Stimulated activated CD8-positive, alpha-beta memory T cell treated with anti-CD3 and anti-CD28 coated beads, Interleukin-15, amount 100 ng/mL, for 24 hours (primary cell): ENCODE results near the gene INSYN2B.
"Not testable (repeated sequence)": the region's sequence is repeated elsewhere in the genome, so short reads cannot be mapped to it uniquely, and the experiment has no call there.

Experiments used
- DNase-seq: peaks from one replicate; pipeline ENCODE4 v3.0.0-alpha.2; 2020; ENCODE audit warnings: low read depth

INSYN2B gene

DNA sequence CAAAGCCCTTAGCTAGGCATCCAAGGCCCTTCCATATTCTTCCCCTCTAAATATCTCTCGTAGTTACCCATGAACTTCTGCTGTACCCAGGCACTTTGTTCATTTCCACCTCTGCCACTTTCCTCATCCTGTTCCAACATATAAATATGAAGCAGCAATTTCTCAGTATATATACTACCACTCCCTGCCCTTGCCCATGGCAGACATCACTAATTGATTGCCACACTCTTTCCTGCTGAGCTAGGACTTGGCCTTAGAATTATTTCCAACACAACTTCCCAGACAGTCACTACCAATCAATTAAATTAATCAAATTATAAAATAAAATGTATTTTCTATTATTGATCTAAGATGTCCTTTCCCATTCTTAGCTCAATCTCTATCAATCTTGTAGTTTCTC is 8.5 kb downstream of the INSYN2B start:
- no peak for DNase-seq

DNA sequence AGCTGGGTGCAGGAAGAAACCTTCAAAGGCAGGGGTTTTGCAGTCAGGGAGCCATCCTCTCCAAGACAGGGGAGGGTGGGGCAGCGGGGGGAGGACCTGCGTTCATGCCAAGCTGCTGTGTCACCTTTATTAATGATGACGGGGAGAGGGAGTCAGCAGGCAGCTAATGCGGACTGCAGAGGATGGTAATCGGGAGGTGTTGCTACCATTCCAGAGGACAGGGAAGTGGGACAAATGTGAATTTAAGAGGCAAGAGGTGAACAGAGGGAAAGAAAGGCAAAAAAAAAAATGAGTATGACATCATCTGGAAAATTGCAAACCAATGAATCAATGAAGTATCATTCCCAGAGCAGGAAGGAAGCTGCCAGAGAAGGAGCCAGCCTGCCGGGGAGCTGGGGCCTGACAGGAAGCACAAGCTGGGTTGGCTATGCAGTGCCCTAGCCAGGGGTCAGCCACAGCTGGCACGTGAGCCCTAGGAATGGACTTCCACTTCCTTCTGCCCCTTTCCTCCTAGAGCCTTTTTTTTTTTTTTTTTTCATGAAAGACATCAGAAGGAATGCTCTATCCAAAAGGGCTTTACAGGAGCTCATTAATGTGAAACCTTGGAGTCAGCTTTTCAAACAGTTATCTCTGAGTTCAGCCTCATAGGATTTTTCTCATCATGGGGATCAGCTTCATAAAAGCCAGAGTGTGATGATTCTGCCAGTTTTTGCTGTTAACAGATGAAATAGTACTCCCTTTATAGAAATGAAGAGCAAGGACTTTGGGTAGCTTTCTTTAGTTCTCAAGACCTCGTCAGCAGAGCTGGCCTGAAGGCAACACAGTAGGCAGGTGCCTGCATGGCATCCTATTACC is 9.2 kb downstream of the INSYN2B start:
- DNase-seq = no peak

DNA sequence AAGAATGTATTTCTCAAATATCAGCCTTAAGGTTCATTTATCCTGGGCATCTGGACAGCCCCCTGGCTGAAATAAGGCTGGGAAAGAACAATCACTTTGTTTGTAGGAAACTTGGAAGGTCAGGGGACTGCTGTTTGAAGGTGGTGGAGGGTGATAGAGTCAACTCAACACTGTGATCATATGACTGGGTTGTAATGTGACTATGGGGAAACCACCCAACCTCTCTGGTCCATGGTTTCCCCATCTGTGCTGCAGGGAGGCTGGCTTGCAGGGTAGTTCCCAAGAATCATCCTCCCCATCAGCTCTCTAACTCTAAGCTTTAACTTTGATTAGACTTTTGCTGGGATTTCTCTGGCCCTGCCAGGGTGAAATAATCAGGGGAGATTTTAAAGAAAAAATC is 10.0 kb downstream of the INSYN2B start:
- no peak for DNase-seq

DNA sequence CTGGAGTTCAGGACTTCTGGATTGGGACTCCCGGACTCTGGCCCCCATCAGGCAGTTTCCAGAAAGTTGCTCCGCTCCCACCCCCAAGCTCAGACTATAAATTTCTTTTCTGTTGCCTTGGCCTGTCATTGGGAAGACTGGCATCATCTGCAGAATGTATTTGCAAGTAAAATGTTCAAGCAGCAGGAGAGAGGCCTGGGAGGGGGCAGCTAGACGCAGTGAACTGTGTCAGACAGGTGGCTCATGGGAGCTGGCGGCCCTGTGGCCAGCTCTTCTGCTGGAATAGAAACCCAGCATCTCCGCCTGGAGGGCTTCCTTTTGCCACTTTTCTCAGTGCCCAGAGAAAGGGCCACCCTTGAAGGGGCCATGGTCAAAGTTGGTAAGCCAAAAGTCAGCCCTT is 16.0 kb downstream of the INSYN2B start:
- DNase-seq = no peak

DNA sequence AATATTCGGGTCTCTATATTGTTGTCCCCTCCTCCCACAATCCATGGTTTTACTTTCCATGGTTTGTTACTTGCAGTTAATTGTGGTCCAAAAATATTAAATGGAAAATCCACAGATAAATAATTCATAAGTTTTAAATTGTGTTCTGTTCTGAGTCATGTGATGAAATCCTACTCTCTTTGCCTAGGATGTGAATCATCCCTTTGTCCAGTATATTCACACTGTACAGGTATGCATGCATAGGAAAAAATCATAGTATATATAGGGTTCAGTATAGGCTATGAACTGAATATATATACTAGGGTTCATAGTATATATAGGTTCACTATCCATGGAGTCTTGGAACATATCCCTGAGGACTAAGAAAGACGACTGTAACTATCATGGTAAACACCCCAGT is 19.6 kb downstream of the INSYN2B start:
- DNase-seq = no peak

DNA sequence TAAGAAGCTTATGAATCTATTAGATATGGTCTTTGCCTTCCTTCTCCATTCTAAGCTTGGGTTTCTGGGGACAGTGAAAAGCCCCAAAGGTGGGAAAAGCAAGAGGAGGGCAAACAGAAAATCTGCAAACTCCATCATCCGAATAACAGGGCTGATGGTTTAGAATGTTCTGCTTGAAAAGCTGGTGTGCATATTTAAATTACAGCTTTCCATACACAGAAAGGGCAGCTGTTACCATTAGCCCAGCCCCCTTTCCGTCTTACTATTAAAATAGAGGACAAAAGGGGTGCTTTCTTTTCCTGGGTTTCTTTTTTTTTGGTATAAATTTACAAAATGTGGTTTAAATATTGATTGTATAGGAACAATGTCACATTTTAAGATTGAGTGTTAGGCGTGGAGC is 22.0 kb downstream of the INSYN2B start:
- no peak for DNase-seq

DNA sequence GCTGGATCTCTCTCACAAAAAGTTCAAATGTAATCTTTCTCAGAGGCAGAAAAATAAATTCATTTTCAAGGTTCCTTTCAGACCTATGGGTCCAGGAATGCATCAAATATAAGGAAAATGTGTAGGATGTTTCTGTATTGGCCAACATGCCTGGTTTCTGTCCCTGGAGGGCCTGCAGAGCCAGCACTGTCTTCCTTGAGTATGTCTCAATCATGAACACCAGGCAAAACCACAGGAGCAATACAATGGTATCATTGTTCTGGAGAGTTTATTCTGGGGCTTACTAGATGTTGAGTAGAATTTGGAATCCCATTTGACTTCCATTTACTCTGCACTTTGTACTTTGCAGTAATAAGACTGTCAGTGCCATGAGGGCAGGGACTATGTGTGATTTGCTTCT is 23.5 kb downstream of the INSYN2B start:
- no peak for DNase-seq

DNA sequence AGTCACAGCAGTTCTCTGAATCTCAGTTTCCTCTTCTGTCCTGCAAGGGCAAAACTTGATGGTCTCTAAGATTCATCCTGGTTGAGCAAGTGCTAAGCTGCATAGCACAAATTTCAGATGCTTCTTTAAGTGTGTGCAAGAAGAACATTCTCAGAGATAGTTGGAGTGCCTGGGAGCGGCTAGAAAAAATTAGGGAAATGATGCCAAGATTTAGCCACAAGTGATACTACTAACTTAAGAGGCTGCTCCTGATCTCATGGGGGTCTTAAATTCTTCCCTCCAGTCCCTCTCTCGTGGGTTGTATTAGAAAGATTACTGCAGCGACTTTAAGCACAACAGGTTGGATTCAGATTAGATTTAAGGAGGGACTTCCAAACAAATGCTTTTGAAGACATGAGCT is 24.2 kb downstream of the INSYN2B start:
- DNase-seq = no peak

DNA sequence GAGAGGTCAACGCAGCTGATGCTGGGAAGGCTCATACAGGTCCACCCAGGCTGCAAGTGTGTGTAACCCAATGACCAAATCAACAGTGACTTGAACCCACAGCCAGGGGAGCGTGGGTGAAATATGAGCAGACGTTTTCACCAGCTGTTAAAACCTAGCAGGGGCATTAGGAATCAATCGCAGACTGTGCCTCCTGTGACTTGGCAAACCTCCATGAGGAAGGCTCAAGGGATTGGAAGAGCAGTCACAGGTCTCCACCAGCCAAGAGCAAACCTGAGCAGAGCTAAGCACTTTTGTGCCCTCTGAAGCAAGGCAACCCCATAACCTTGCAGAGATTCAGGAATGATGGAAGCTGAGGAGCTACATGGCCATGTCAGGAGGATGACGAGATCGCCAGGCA is 25.5 kb downstream of the INSYN2B start:
- no peak for DNase-seq

DNA sequence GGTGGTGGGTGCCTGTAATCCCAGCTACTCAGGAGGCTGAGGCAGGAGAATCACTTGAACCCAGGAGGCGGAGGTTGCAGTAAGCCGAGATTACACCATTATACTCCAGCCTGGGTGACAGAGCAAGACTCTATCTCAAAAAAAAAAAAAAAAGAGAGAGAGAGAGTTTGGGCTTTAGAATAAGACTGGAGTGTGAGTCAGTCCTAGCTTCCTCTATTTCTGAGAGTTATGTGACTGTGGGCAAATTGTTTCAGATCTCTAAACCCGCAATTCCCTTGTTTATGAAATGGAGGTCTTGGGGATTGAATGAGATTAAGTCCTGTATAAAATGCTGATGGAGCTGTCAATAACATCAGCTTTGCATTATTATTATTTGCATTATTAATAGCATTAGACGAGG is 27.1 kb downstream of the INSYN2B start:
- not testable (repeated sequence) for DNase-seq

DNA sequence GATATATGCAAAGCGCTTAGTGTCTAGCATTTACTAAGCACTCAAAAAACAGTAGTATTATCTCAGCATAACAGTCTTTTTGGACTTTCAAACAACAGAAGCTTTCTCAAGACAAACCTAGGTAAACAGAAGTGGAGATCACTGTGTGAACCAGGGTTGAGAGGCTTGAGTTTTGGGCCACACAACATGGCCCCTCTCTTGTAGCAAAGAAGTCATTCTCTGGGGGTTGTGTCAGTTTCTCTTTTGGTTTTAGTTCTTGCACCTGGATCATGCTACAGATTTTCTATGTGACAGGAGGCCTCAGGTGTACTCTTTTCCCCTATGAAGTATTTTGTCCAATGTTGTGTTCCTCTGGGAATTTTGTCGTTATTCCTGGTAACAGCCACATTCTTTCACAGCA is 30.0 kb downstream of the INSYN2B start:
- DNase-seq = no peak

DNA sequence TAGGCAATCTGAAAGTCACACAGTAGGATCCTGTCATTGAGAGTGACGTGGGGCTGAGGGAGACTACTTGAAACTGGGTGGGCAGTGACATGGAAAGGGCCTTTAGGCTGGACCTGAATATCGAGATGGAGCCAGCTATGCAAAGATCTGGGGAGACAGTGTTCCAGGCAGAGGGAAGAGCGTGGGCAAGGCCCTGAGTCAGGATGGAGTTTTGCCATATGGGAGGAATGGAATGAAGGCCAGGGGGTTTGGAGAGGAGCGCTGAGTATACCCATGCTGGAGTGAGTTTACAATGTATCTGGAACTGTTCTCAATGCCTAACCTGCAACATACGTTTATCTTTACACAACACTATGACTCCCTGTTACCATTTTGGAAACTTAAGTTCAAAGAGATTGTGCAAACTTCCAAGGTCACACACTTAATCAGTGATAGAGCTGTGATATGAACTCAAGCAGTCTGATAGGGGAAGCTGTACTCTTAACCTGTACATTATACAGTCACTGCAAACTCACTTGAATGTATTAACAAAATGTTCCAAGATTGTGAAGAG is 33.5 kb downstream of the INSYN2B start:
- DNase-seq = no peak

DNA sequence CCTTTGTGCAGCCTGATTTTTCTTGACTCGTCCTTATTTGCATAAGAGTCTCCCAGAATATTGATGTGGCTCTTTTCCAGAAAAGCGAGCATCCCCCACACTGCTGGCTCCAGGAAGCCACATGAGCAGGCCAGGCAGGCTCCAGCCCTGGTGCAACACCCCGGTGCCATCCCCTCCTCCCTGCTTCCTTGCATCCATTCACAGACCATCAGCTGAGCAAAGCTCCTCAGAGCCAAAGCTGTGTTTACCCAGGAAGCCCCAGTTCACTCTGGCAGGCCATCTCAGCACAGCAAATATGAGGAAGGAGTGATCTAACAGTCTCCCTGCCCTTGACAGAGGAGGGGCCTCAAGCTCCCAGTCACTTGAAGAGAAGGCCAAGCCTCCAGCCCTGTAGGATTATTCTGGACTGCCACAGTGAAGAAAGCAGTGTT is 34.4 kb downstream of the INSYN2B start:
- no peak for DNase-seq

DNA sequence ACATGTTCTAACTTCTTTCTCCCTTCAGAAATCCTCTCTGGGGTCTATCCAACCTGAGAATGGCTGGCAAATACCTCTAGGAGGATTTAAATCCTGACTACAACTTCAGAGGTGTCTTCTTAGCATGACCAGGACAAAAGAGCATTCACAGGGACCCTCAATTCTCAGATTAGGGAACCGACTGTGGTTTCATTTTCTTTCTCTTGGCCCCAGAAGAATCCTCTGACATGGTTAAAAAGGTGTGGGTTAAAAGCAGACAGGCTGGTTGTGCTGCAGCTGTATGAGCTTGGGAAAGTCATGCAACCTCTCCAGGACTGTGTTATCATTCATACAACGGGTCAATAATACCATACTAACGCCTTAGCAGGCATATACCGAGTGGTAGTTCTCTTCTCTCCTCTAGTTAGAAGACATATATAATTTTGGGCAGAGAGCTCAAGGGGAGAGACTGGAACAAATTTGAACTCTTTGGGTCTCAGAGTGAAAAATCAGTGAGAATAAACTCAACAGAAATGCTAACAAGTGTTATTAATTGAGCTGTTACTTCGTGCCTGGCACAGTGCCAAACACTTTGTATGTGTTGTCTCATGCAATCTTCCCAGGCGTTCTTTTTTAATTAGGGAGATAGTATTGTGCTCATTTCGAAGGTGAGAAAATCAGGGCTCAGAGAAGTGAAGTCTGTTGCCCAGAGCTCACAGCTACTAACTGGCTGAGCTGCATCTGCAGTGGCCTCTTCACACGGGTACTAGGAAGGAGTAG is 35.2 kb downstream of the INSYN2B start:
- DNase-seq = no peak

DNA sequence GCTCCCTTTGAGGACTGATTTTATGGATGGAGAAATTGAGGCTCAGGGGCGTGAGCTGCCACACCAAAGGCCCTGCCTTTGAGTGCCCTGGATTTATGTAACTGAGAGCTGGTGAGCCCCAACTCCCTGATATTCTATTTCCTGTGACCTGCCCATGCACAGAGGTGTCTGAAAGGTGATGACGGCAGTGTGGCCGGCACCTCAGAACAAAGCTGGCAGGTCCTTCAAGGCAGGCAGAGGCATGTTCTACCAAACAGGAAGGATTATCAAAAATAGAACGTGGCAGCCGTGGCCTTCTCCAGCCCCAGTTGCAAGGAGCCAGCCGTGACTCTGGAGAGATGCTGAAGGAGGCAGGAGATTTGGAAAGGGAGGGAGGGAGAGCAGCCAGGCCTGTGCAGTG is 36.2 kb downstream of the INSYN2B start:
- no peak for DNase-seq

DNA sequence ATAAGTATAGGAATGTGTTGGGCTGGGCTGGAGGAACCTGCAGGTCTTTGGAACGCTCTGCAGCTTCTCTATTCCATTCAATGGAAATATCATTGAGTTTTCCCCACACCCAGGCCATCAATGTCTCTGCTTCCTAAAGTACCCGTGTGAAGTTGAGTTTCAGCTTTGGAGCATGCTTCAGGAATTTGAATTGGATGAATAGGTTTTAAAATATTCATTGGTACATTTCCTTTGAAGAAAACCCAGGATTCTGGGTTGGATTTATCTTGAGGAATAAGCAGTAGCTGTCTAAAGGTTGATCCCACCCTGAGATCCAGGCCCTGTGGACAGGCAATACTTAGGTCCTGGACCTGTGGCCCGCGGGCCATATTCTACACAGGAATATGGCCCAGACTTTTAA is 37.3 kb downstream of the INSYN2B start:
- DNase-seq = no peak

DNA sequence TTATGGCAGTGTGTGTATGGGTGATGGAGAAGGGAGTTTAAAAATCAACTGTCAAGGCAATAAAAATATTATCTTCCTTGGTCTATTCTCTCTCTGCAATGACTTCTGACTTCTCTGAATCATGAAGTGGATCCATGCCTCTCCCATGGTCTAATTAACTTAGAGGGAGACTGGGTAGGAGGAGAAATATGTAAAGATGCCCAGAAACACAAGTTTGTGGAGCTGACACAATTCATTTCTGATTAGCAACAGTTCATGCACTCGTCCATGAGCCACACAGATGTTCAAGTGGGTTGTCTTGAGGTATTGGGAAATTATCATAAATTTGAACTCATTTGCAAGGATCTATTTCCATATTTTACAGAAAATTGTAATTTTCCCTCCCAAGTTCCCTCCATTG is 38.1 kb downstream of the INSYN2B start:
- no peak for DNase-seq

DNA sequence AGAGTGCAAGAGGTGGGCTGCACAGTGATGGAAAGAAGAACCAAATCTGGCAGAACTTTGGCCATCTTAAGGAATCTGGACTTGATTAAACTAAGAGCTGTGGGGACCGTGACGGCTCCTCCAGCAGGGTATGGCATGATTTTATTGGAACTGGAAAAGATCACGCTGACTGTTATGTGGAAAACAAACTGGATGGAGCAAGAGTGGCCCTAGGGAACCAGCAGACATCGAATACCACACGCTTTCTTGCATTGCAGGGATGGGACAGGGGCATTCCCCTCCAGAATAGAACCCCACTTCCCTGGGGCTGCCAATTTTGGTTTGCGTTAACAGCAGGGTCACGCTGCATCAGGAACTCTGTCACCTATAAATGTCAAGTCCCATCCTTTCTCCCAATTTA is 38.8 kb downstream of the INSYN2B start:
- no peak for DNase-seq

DNA sequence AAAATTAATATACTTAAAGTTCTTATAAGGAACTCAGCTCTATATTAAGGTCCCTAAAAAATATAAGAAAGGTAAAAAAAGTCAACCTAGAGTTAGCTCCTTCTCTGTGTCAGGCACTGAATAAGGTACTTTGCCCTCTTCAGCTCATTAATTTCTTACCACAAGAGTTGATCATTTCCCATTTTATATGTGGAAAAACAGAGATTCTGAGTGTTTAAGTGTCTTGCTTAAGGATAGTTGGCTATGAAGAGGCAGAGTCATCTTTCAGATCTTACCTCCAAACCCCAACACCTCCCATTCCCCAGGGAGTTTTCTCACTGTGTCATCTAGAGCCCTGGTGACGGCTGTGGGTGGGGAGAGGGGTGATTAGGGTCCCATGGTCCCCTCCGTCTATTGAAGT is 40.6 kb downstream of the INSYN2B start:
- DNase-seq = no peak

DNA sequence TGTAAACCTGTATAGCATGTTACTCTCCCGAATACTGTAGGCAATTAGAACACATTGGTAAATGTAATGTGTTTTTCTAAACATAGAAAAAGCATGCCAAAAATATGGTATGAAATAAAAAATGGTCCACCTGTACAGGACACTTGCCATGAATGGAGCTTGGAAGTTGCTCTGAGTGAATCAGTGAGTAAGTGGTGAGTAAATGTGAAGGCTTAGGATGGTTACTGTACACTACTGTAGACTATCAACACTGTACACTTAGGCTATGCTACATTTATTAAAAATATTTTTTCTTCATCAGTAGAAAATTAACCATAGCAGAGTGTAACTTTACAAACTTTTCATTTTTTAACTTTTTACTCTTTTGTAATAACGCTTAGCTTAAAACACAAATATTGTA is 41.9 kb downstream of the INSYN2B start:
- DNase-seq = no peak

DNA sequence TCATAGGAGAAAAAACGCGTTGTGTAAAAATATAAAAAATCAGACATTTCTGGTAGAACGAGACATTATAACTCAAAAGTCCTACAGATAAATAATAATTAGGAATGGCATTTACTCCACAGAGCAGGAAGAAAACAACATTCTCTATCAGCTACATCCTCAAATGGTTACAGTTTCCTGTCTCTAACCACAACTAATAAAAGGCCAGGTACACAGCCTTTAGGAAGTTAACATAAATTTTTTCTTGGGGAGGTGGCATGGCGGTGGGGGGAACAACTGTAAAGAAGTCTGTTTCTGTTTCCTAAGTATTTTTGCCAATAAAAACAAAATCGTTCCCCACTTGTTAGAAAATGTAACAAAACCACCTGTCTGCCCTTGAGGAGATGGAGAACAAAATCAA is 44.5 kb downstream of the INSYN2B start:
- DNase-seq = no peak

DNA sequence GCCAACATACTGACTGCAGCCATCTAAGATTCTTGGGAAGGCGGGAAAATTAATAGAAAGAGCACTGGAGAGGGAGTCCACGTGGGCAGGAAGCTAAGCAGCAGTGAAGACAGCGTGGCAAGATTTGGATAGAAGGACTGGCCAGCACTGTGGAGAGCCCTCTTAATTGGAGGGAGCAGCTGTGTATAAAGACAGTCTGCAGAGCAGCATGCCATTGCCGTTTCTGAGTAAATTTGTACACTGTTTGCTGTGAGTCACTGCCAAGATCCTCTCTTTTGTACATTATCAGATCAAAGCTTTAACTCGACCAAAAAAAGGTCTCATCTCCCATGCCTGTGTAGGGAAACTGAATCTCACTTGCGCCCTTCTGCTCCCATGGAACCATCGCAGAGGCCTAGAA is 45.3 kb downstream of the INSYN2B start:
- no peak for DNase-seq

DNA sequence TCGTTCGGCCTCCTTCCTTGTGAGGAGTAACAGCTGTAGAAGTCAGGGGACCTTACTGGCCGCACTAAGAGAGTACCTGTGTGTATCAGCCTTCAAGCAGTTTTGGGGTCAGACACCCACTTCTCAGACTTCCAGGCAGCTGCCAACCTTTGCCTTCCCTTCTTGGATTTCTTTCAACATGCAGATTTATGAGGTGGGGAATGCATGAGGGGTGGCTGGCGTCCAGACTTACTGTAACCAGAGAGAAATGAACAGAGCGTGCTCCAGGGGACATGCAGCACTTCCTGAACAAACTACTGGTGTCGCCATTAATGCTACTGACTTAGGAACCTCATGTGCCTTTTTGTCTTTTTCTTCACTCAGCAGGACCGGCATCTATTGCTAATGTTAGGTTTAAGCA is 46.7 kb downstream of the INSYN2B start:
- DNase-seq = no peak
